HCT116 (cell line): Measurements from ENCODE around the gene TMEM178A.

Experiments used
- EZH2 ChIP-seq: fragments of 200-600 bp; sonication (generic); IDR thresholded peaks from 2 replicates; pipeline ENCODE4 v1.6.1; 2017; ENCODE audit warnings: antibody characterized with exemption, mixed run types
- POLR2A ChIP-seq: IDR thresholded peaks from 2 replicates; pipeline ENCODE4 v1.7.0; 2011; ENCODE audit warnings: borderline replicate concordance; ENCODE audit not compliant: insufficient read depth, insufficient read length; ENCODE audit errors: extremely low read depth
- POLR2AphosphoS5 ChIP-seq: IDR thresholded peaks from 2 replicates; pipeline ENCODE4 v1.6.1; 2011; ENCODE audit warnings: mild to moderate bottlenecking, low read depth, low read length, moderate library complexity
- YY1 ChIP-seq: IDR thresholded peaks from 2 replicates; pipeline ENCODE4 v1.6.1; 2011; ENCODE audit warnings: low read length, low read depth, moderate library complexity, mild to moderate bottlenecking; ENCODE audit not compliant: insufficient replicate concordance; ENCODE audit errors: extremely low read depth

DNA sequence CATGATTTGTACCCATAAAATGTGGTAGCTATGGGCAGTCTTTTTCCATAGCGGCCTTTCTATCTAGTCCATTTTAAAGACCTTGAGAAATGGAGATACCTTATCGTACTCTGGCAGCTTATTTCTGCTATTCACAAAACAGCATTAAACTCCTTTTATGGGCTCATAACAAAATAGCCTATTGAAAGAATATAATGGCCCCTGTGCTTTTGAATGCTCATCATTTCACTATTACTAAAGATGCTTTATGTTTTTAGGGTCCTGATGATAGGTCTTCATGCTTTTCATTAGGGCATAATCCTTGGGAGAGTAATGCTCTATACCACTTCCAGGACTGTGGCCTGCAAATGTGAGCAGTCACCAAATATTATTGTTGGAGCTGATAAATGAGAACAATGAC, 7.3 kb upstream of the TMEM178A start:
- TF ChIP-seq POLR2AphosphoS5, result no peak
- TF ChIP-seq EZH2, result no peak
- TF ChIP-seq POLR2A, result no peak
- no peak for TF ChIP-seq YY1
